Ovary (tissue), 3 donors: ENCODE results near the gene TBC1D8B.

ENCODE experiments used
- POLR2A ChIP-seq: fragments of 450-650 bp; IDR thresholded peaks from one replicate; pipeline ENCODE4 v1.6.1; 2017; ENCODE audit warnings: antibody characterized with exemption, mild to moderate bottlenecking, moderate library complexity
- TF ChIP-seq, protein P1 (sequence below), 3 donors: fragments of 450-650 bp in 2 of 3; fragments of 200-600 bp in 1 of 3; IDR thresholded peaks; one replicate each; pipeline versions ENCODE4 v1.5.1 to v1.8.0; 2016 to 2022; ENCODE audit warnings: antibody characterized with exemption in 3 of 3, mild to moderate bottlenecking in 1 of 3
- donor health status: DM: no; HTN: no; CAD: no.

- TF ChIP-seq, protein P1, sequence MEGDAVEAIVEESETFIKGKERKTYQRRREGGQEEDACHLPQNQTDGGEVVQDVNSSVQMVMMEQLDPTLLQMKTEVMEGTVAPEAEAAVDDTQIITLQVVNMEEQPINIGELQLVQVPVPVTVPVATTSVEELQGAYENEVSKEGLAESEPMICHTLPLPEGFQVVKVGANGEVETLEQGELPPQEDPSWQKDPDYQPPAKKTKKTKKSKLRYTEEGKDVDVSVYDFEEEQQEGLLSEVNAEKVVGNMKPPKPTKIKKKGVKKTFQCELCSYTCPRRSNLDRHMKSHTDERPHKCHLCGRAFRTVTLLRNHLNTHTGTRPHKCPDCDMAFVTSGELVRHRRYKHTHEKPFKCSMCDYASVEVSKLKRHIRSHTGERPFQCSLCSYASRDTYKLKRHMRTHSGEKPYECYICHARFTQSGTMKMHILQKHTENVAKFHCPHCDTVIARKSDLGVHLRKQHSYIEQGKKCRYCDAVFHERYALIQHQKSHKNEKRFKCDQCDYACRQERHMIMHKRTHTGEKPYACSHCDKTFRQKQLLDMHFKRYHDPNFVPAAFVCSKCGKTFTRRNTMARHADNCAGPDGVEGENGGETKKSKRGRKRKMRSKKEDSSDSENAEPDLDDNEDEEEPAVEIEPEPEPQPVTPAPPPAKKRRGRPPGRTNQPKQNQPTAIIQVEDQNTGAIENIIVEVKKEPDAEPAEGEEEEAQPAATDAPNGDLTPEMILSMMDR (IDR thresholded peaks at IDR 0.05) = no peak
- TF ChIP-seq POLR2A = no peak
Observed at GRCh38 chrX:106891762-106892460, 89.4 kb downstream of the TBC1D8B start.
